Astrocyte of the cerebellum (primary cell): ENCODE results near the gene AOPEP.
A peak's percentile ranks its signal among the peaks of the same experiment; 100 is the strongest.

Experiments used
- DNase-seq: peaks from one replicate; pipeline ENCODE4 v3.0.0-alpha.2; 2011; ENCODE audit warnings: low read depth
- H3K4me3 ChIP-seq: 2 replicates; pipeline ENCODE4 v1.5.1; 2011; ENCODE audit warnings: mild to moderate bottlenecking, low read depth, low read length, moderate library complexity
- CTCF ChIP-seq: IDR thresholded peaks from 2 replicates; pipeline ENCODE4 v1.5.1; 2012; ENCODE audit warnings: low read length, low read depth, moderate library complexity, mild to moderate bottlenecking; ENCODE audit errors: missing control alignments
- in situ Hi-C: cut with HindIII; loops from 2 replicates; pipeline ENCODE4 v1.10.0; 2017; ENCODE audit warnings: low sequenced_read_pairs

AOPEP gene

GRCh38 chr9:94772639-94773303 lies 46.3 kb downstream of the AOPEP start:
- peak; percentile 76 for DNase-seq
- no peak overlapping the region for H3K4me3 ChIP-seq
- in situ Hi-C loops, result no loop called here
- TF ChIP-seq CTCF, result no peak

GRCh38 chr9:94773655-94774054 lies 47.2 kb downstream of the AOPEP start:
- no peak overlapping the region for H3K4me3 ChIP-seq
- no peak for TF ChIP-seq CTCF
- DNase-seq, result no peak
- in situ Hi-C loops, result no loop called here

- no peak for TF ChIP-seq CTCF
- no peak overlapping the region for H3K4me3 ChIP-seq
- in situ Hi-C loops, result no loop called here
- no peak for DNase-seq
Observed at GRCh38 chr9:94778013-94778412, 51.5 kb downstream of the AOPEP start.

- DNase-seq, result no peak
- H3K4me3 ChIP-seq, result no peak overlapping the region
- TF ChIP-seq CTCF, result no peak
- in situ Hi-C loops, result no loop called here
Observed at GRCh38 chr9:94779031-94779430, 52.5 kb downstream of the AOPEP start.

GRCh38 chr9:94779693-94780290 lies 53.3 kb downstream of the AOPEP start:
- in situ Hi-C loops, result no loop called here
- DNase-seq, result no peak
- TF ChIP-seq CTCF, result no peak
- no peak overlapping the region for H3K4me3 ChIP-seq

GRCh38 chr9:94780516-94780950 lies 54.0 kb downstream of the AOPEP start:
- no peak for DNase-seq
- in situ Hi-C loops, result no loop called here
- no peak overlapping the region for H3K4me3 ChIP-seq
- TF ChIP-seq CTCF, result no peak
